Caki2 (cell line): ENCODE measurements around the gene VWCE. TPM values are rescaled to one million over a fixed set of nuclear protein-coding genes. Genes with fewer than 3 reads are reported as not detected.
"Not testable (repeated sequence)": the region's sequence is repeated elsewhere in the genome, so short reads cannot be mapped to it uniquely, and the experiment has no call there.

Source experiments
- DNase-seq: peaks from one replicate; pipeline ENCODE4 v3.0.0-alpha.2; 2015; ENCODE audit warnings: low read depth
- in situ Hi-C: cut with HindIII; loops from 2 replicates; pipeline ENCODE4 v1.10.0; 2016; ENCODE audit warnings: low sequenced_read_pairs, low pct_unique_long_range_greater_than_20kb, mixed read lengths
- total RNA-seq: library from RNA; depleted of rRNA; stranded (reverse); fragments of >200 nt; shearing (Covaris generic); gene quantifications from 2 replicates; pipeline ENCODE4 v1.2.3, GENCODE V29; 2014; ENCODE audit warnings: low replicate concordance; rRNA removed

The VWCE gene
- total RNA-seq, 1 experiment from 2014 or later = not detected

- in situ Hi-C loops, DNase-seq: not testable (repeated sequence)
Measured at GRCh38 chr11:61232548-61233145, 62.5 kb downstream of the VWCE start.

- DNase-seq, in situ Hi-C loops: not testable (repeated sequence)
Measured at GRCh38 chr11:61231585-61231984, 63.5 kb downstream of the VWCE start.

GRCh38 chr11:61231033-61231432, 64.1 kb downstream of the VWCE start:
- in situ Hi-C loops, DNase-seq: not testable (repeated sequence)

GRCh38 chr11:61229458-61229857, 65.7 kb downstream of the VWCE start:
- DNase-seq, in situ Hi-C loops: not testable (repeated sequence)

- DNase-seq, in situ Hi-C loops: not testable (repeated sequence)
Measured at GRCh38 chr11:61226457-61227137, 68.5 kb downstream of the VWCE start.

- DNase-seq = not testable (repeated sequence)
Measured at GRCh38 chr11:61222692-61223091, 72.4 kb downstream of the VWCE start.

GRCh38 chr11:61222047-61222446, 73.1 kb downstream of the VWCE start, which contains the start of gene PGA4:
Gene PGA4 (plus strand): TSS chr11:61222347. CDS start chr11:61222401, 54 bp downstream.
- DNase-seq, in situ Hi-C loops: not testable (repeated sequence)

More at GRCh38 chr11:61222692-61223091, 72.4 kb downstream of the VWCE start:
- in situ Hi-C loops = not testable (repeated sequence)

- DNase-seq, in situ Hi-C loops: not testable (repeated sequence)
Measured at GRCh38 chr11:61219016-61219415, 76.1 kb downstream of the VWCE start.

GRCh38 chr11:61218306-61218705, 76.8 kb downstream of the VWCE start:
- DNase-seq, in situ Hi-C loops: not testable (repeated sequence)

- in situ Hi-C loops, DNase-seq: not testable (repeated sequence)
Measured at GRCh38 chr11:61213711-61214324, 81.3 kb downstream of the VWCE start.

GRCh38 chr11:61212202-61212601, 82.9 kb downstream of the VWCE start:
- DNase-seq, in situ Hi-C loops: not testable (repeated sequence)

GRCh38 chr11:61211327-61211952, 83.7 kb downstream of the VWCE start:
- in situ Hi-C loops, DNase-seq: not testable (repeated sequence)

- DNase-seq, in situ Hi-C loops: not testable (repeated sequence)
Measured at GRCh38 chr11:61210629-61211028, 84.5 kb downstream of the VWCE start.

Other genes starting within 250 kb of the VWCE start
- gene CD5, start 192.8 kb downstream of the VWCE start, total RNA-seq = not detected in 2 replicates
- gene VPS37C, start 133.9 kb downstream of the VWCE start, total RNA-seq = 12.3 and 20.8 TPM in 2 replicates
- gene PGA3, start 91.8 kb downstream of the VWCE start, total RNA-seq = not detected in 2 replicates
- not detected in 2 replicates for gene PGA4, start 73.0 kb downstream of the VWCE start, total RNA-seq
- gene PGA5, start 54.1 kb downstream of the VWCE start, total RNA-seq = not detected in 2 replicates
- 151 and 154 TPM in 2 replicates for gene DDB1, start 37.8 kb upstream of the VWCE start, total RNA-seq
- 69.5 and 73.5 TPM in 2 replicates for gene TKFC, start 37.9 kb upstream of the VWCE start, total RNA-seq
- gene CYB561A3, start 66.6 kb upstream of the VWCE start, total RNA-seq = 56.1 and 59.9 TPM in 2 replicates
- gene TMEM138, start 67.1 kb upstream of the VWCE start, total RNA-seq = 13.2 and 31.3 TPM in 2 replicates
- 13.3 and 23.6 TPM in 2 replicates for gene TMEM216, start 97.3 kb upstream of the VWCE start, total RNA-seq
- 24.5 and 44.8 TPM in 2 replicates for gene CPSF7, start 134.7 kb upstream of the VWCE start, total RNA-seq
- 21.6 and 25.1 TPM in 2 replicates for gene SDHAF2, start 134.8 kb upstream of the VWCE start, total RNA-seq
- gene LRRC10B, start 213.4 kb upstream of the VWCE start, total RNA-seq = not detected in 2 replicates